Osteocyte (in vitro differentiated cells): ENCODE data around the gene RNF146. TPM values are rescaled to one million over a fixed set of nuclear protein-coding genes. Genes with fewer than 3 reads are reported as not detected.
"Not testable (repeated sequence)": the region's sequence is repeated elsewhere in the genome, so short reads cannot be mapped to it uniquely, and the experiment has no call there.

Experiments
- DNase-seq: peaks from one replicate; pipeline ENCODE4 v3.0.0; 2021; ENCODE audit warnings: mixed read lengths; ENCODE audit not compliant: unreplicated experiment; ENCODE audit errors: extremely low spot score
- H3K27ac Mint-ChIP-seq: one replicate; pipeline ENCODE4 v1.8.0; 2021; ENCODE audit warnings: mild to moderate bottlenecking, mixed read lengths; ENCODE audit not compliant: unreplicated experiment
- H3K27me3 Mint-ChIP-seq: one replicate; pipeline ENCODE4 v1.8.0; 2021; ENCODE audit warnings: mixed read lengths; ENCODE audit not compliant: unreplicated experiment
- H3K36me3 Mint-ChIP-seq: one replicate; pipeline ENCODE4 v1.8.0; 2021; ENCODE audit warnings: mixed read lengths; ENCODE audit not compliant: unreplicated experiment
- H3K4me1 Mint-ChIP-seq: one replicate; pipeline ENCODE4 v1.8.0; 2021; ENCODE audit warnings: mixed read lengths; ENCODE audit not compliant: unreplicated experiment
- H3K4me3 Mint-ChIP-seq: one replicate; pipeline ENCODE4 v1.8.0; 2021; ENCODE audit warnings: mild to moderate bottlenecking, moderate library complexity, mixed read lengths; ENCODE audit not compliant: unreplicated experiment
- H3K9me3 Mint-ChIP-seq: one replicate; pipeline ENCODE4 v1.8.0; 2021; ENCODE audit warnings: mixed read lengths; ENCODE audit not compliant: unreplicated experiment
- total RNA-seq: library from RNA; stranded (reverse); gene quantifications from 2 replicates; pipeline ENCODE4 v1.2.1, GENCODE V29; 2021
- TF ChIP-seq, protein P1 (sequence below): fragments of 200-600 bp; sonication (generic); IDR thresholded peaks from 2 replicates; pipeline ENCODE4 v1.5.0; 2021; ENCODE audit warnings: antibody characterized with exemption, mild to moderate bottlenecking, moderate library complexity

RNF146 gene
- total RNA-seq, 1 donor from 2014 or later: 58.4 TPM

DNA sequence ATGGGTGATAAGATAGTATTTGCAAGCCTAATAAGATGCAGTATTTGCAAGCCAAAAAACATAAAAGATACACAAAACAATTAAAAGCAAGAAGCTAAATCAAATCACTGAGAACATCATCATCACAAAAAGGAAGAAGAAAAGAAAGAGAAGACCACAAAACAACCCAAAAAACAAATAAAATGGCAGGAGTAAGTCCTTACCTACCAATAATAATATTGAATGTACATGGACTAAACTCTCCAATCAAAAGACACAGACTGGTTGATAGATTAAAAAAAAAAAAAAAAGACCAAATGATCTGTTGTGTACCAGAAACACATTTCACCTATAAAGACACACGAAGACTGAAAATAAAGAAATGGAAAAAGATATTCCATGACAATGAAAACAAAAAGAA lies 39.1 kb downstream of the RNF146 start:
- H3K27me3 Mint-ChIP-seq: no peaks in the 10 kb centered on the region
- TF ChIP-seq, protein P1, sequence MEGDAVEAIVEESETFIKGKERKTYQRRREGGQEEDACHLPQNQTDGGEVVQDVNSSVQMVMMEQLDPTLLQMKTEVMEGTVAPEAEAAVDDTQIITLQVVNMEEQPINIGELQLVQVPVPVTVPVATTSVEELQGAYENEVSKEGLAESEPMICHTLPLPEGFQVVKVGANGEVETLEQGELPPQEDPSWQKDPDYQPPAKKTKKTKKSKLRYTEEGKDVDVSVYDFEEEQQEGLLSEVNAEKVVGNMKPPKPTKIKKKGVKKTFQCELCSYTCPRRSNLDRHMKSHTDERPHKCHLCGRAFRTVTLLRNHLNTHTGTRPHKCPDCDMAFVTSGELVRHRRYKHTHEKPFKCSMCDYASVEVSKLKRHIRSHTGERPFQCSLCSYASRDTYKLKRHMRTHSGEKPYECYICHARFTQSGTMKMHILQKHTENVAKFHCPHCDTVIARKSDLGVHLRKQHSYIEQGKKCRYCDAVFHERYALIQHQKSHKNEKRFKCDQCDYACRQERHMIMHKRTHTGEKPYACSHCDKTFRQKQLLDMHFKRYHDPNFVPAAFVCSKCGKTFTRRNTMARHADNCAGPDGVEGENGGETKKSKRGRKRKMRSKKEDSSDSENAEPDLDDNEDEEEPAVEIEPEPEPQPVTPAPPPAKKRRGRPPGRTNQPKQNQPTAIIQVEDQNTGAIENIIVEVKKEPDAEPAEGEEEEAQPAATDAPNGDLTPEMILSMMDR: no peak
- no peak overlapping the region for H3K4me3 Mint-ChIP-seq
- no peak for DNase-seq
- peaks cover 52% of the 10 kb centered on the region for H3K36me3 Mint-ChIP-seq
- peaks cover 34% of the 10 kb centered on the region for H3K9me3 Mint-ChIP-seq
- H3K4me1 Mint-ChIP-seq: peaks cover 6% of the 10 kb centered on the region
- H3K27ac Mint-ChIP-seq: no peak overlapping the region

DNA sequence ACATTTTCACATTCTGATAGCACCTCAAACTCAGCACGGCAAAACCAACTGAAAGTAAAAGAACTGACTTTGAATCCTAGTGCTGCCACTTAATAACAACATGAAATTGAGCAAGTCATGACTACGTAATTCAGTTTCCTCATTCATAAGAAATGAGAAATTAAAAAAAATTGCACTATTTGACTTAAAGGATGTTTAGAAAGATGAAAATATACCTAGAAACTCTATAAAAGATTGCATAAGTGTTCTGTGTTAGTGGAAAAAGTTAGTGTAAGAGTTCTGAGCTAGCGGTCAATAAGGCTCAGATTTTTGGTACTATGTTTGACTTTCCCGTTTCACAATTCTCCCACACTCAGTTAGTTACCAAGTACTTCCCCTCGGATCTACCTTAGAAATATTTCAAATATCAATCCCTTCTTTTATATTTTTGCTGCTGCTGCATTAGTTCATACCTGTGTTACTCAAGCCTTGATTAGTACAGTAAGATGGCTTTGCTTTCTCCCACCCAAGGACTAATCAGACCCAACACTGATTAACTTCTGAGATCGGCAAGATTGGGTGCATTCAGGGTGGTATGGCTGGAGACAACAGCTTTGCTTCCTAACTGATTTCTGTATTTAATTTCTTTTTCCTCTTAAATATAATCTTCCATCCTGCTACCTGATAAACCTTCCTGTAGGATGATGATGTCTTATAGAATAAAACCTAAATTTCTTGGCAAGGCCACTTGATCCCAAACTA lies 50.9 kb downstream of the RNF146 start:
- no peak overlapping the region for H3K27ac Mint-ChIP-seq
- peaks cover 2% of the 10 kb centered on the region for H3K4me1 Mint-ChIP-seq

DNA sequence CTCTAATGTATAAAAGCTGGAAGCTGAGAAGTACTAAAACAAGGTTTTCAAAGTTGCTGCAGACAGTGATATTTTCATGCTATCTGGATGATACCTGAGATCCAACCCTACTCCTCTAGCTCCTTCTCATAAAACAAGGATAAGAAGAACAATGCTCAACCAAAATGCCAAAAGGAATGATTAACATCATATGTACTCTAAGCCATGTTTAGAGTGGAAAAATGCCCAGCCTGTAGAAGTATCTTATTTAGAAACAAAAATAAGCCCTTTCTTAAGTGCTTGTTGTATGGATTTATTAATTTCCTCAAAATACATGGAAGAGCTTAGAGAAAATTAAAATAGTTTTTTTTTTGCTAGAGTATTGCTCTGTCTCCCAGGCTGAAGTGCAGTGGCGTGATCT lies 53.0 kb downstream of the RNF146 start:
- no peaks in the 10 kb centered on the region for H3K9me3 Mint-ChIP-seq
- H3K4me1 Mint-ChIP-seq: peaks cover 2% of the 10 kb centered on the region
- H3K27me3 Mint-ChIP-seq: no peaks in the 10 kb centered on the region
- TF ChIP-seq, protein P1: no peak
- no peak overlapping the region for H3K4me3 Mint-ChIP-seq
- peaks cover 23% of the 10 kb centered on the region for H3K36me3 Mint-ChIP-seq
- DNase-seq: no peak
- no peak overlapping the region for H3K27ac Mint-ChIP-seq

More for the DNA sequence above, 50.9 kb downstream of the RNF146 start:
- Mint-ChIP-seq H3K9me3 (no peaks in the 10 kb centered on the region), H3K36me3 (peaks cover 20% of the 10 kb centered on the region), H3K27me3 (no peaks in the 10 kb centered on the region), H3K4me3 (no peak overlapping the region)
- no peak for DNase-seq
- TF ChIP-seq, protein P1: no peak

DNA sequence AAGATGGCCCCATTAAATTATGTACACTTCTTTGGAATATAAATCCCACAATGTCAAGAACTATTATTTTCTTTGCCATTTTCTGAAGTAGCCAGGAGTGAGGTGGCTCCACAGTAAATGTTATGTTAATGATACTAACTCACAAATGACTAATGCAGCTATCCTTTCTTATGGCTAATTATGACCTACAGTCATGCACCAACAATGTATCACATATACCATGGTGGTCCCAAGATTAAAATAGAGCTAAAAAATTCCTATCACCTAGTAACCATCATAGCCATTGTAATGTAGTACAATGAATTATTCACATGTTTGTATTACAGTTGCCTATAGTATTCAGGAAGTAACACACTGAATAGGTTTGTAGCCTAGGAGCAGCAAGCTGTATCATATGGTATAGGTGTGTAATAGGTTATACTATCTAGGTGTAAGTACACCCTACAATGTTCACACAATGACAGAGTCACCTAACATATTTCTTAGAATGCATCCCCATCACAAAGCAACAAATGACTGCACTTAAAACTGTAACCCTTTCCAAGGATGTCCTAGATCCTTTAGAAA lies 61.5 kb downstream of the RNF146 start:
- no peak overlapping the region for H3K27ac Mint-ChIP-seq
- H3K4me3 Mint-ChIP-seq: no peak overlapping the region
- H3K4me1 Mint-ChIP-seq: peaks cover 5% of the 10 kb centered on the region
- no peaks in the 10 kb centered on the region for H3K9me3 Mint-ChIP-seq
- no peak for DNase-seq
- TF ChIP-seq, protein P1: no peak
- peaks cover 22% of the 10 kb centered on the region for H3K36me3 Mint-ChIP-seq
- no peaks in the 10 kb centered on the region for H3K27me3 Mint-ChIP-seq

DNA sequence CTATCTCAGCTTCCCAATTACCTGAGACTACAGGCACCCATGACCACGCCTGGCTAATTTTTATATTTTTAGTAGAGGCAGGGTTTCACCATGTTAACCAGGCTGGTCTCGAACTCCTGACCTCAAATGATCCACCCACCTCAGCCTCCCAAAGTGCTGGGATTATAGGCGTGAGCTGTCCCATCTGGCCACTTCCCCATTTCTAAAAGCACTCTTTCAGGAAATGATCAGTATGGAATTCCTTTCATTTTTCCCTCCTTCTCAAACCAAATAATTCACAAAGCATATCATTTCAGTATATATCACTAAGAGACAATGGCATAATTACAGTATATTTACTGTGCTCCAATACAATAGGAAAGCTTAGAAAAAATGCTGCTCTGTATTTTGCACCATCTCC lies 64.6 kb downstream of the RNF146 start:
- H3K9me3 Mint-ChIP-seq, H3K4me1 Mint-ChIP-seq, H3K27me3 Mint-ChIP-seq, H3K27ac Mint-ChIP-seq, H3K4me3 Mint-ChIP-seq, DNase-seq: not testable (repeated sequence)
- peaks cover 10% of the 10 kb centered on the region for H3K36me3 Mint-ChIP-seq
